BLaER1 (cell line): ENCODE data around the gene USP14.
"Not testable (repeated sequence)": the region's sequence is repeated elsewhere in the genome, so short reads cannot be mapped to it uniquely, and the experiment has no call there.

Experiments
- H3K27ac ChIP-seq: shearing (Covaris generic); formaldehyde crosslinking; 2 replicates; pipeline ENCODE4 v1.8.1; 2022
- H3K27me3 ChIP-seq: shearing (Covaris generic); formaldehyde crosslinking; 2 replicates; pipeline ENCODE4 v1.8.1; 2022
- H3K36me3 ChIP-seq: shearing (Covaris generic); formaldehyde crosslinking; 2 replicates; pipeline ENCODE4 v1.8.1; 2022
- H3K4me1 ChIP-seq: shearing (Covaris generic); formaldehyde crosslinking; 2 replicates; pipeline ENCODE4 v1.8.1; 2022
- H3K4me2 ChIP-seq: shearing (Covaris generic); formaldehyde crosslinking; 2 replicates; pipeline ENCODE4 v1.8.1; 2022
- H3K4me3 ChIP-seq: shearing (Covaris generic); formaldehyde crosslinking; 2 replicates; pipeline ENCODE4 v1.8.1; 2022
- H3K9ac ChIP-seq: shearing (Covaris generic); formaldehyde crosslinking; 2 replicates; pipeline ENCODE4 v1.8.1; 2022
- H3K9me3 ChIP-seq: shearing (Covaris generic); formaldehyde crosslinking; 2 replicates; pipeline ENCODE4 v1.8.1; 2022
- H4K20me1 ChIP-seq: shearing (Covaris generic); formaldehyde crosslinking; 2 replicates; pipeline ENCODE4 v1.8.1; 2022
- Cebpa-rat ChIP-seq: shearing (Covaris generic); IDR thresholded peaks from 2 replicates; pipeline ENCODE4 v1.8.1; 2022

Gene USP14

GRCh38 chr18:158128-159036 lies at the start of gene USP14:
TSS of gene USP14 (plus strand) at chr18:158557. CDS start at chr18:158699, 142 bp downstream.
- peak within 1 kb of the TSS; percentile 84 for H3K27ac ChIP-seq
- TF ChIP-seq Cebpa-rat = no peak
- H3K27me3 ChIP-seq = no peaks in the 10 kb centered on the region
- peaks cover 20% of the 10 kb centered on the region; the same call in 1 of the 2 replicates for H3K36me3 ChIP-seq
- peak within 1 kb of the TSS; percentile 94 for H3K4me2 ChIP-seq
- no peaks in the 10 kb centered on the region for H3K9me3 ChIP-seq
- peaks cover 28% of the 10 kb centered on the region for H3K4me1 ChIP-seq
- peaks cover 50% of the 10 kb centered on the region for H4K20me1 ChIP-seq
- H3K9ac ChIP-seq = peak within 1 kb of the TSS; percentile 91
- peak within 1 kb of the TSS; percentile 87 for H3K4me3 ChIP-seq

- H4K20me1 ChIP-seq, H3K27ac ChIP-seq, H3K27me3 ChIP-seq, H3K9me3 ChIP-seq, H3K9ac ChIP-seq, H3K4me2 ChIP-seq, H3K4me3 ChIP-seq, H3K36me3 ChIP-seq: not testable (repeated sequence)
- peaks cover 10% of the 10 kb centered on the region for H3K4me1 ChIP-seq
Observed at GRCh38 chr18:108665-109063, 49.7 kb upstream of the USP14 start.

GRCh38 chr18:109130-109921 lies 49.0 kb upstream of the USP14 start:
- not testable (repeated sequence) for H4K20me1 ChIP-seq, H3K27ac ChIP-seq, H3K9ac ChIP-seq, H3K9me3 ChIP-seq, H3K27me3 ChIP-seq, H3K4me2 ChIP-seq, H3K4me3 ChIP-seq, H3K36me3 ChIP-seq
- 0 out of 2 replicates have a peak, but pooled peaks have one; percentile 11 for TF ChIP-seq Cebpa-rat
- H3K4me1 ChIP-seq = peaks cover 10% of the 10 kb centered on the region

GRCh38 chr18:109922-110261 lies 48.5 kb upstream of the USP14 start:
- not testable (repeated sequence) for H3K27me3 ChIP-seq, H3K36me3 ChIP-seq, H4K20me1 ChIP-seq, H3K9ac ChIP-seq, H3K27ac ChIP-seq, H3K4me2 ChIP-seq, H3K4me3 ChIP-seq, H3K9me3 ChIP-seq
- peaks cover 10% of the 10 kb centered on the region for H3K4me1 ChIP-seq

GRCh38 chr18:110351-111201 lies 47.8 kb upstream of the USP14 start:
- Histone ChIP-seq H3K4me2 (peak overlapping the region; percentile 82), H3K4me1 (peaks cover 10% of the 10 kb centered on the region)
- H3K9me3 ChIP-seq, H3K36me3 ChIP-seq, H3K4me3 ChIP-seq, H3K27ac ChIP-seq, H4K20me1 ChIP-seq, H3K9ac ChIP-seq, H3K27me3 ChIP-seq: not testable (repeated sequence)

GRCh38 chr18:111306-112014 lies 46.9 kb upstream of the USP14 start:
- peak overlapping the region; percentile 77 for H3K9ac ChIP-seq
- H3K27ac ChIP-seq = peak overlapping the region; percentile 78
- peak overlapping the region; percentile 82 for H3K4me2 ChIP-seq
- H4K20me1 ChIP-seq = no peaks in the 10 kb centered on the region
- H3K36me3 ChIP-seq = no peaks in the 10 kb centered on the region
- H3K4me1 ChIP-seq = peaks cover 10% of the 10 kb centered on the region
- no peak for TF ChIP-seq Cebpa-rat
- no peaks in the 10 kb centered on the region for H3K27me3 ChIP-seq
- H3K4me3 ChIP-seq = peak overlapping the region; percentile 63
- peaks cover 4% of the 10 kb centered on the region for H3K9me3 ChIP-seq

- H3K27ac ChIP-seq, H3K9me3 ChIP-seq, H3K27me3 ChIP-seq, H3K36me3 ChIP-seq, H3K9ac ChIP-seq, H3K4me2 ChIP-seq, H4K20me1 ChIP-seq: not testable (repeated sequence)
- Histone ChIP-seq H3K4me3 (0 out of 2 replicates have a peak overlapping the region, but pooled peaks have one; percentile 51), H3K4me1 (peaks cover 10% of the 10 kb centered on the region)
Observed at GRCh38 chr18:112015-112733, 46.2 kb upstream of the USP14 start.

GRCh38 chr18:120539-121260 lies 37.7 kb upstream of the USP14 start:
- not testable (repeated sequence) for H3K9me3 ChIP-seq, H3K27ac ChIP-seq, H3K27me3 ChIP-seq, H3K9ac ChIP-seq, H3K36me3 ChIP-seq, H3K4me2 ChIP-seq, H3K4me1 ChIP-seq, H4K20me1 ChIP-seq, H3K4me3 ChIP-seq
